ENCODE data around the gene FANCE.

FANCE gene

GRCh38 chr6:35474942-35475570, 22.9 kb downstream of the FANCE start:
- TF ChIP-seq SIN3A (IDR thresholded peaks at IDR 0.05; ENCODE audit: borderline replicate concordance, insufficient read depth, low read length) (no peak), TAF1 (IDR thresholded peaks at IDR 0.05; ENCODE audit: borderline replicate concordance, insufficient read depth, low read length) (no peak), POLR2AphosphoS5 (IDR thresholded peaks at IDR 0.05; ENCODE audit: low read depth, low read length) (no peak), FOXP2 (optimal IDR thresholded peaks at IDR 0.05; ENCODE audit: borderline replicate concordance, extremely low read depth, extremely low read length, insufficient read depth) (no peak), REST (IDR thresholded peaks at IDR 0.05; ENCODE audit: insufficient read depth in 1 of 2, low read depth in 2 of 2, low read length in 2 of 2) (no peak)

GRCh38 chr6:35475573-35475972, 23.4 kb downstream of the FANCE start:
- TF ChIP-seq REST (IDR thresholded peaks at IDR 0.05; ENCODE audit: insufficient read depth in 1 of 2, low read depth in 2 of 2, low read length in 2 of 2) (no peak), FOXP2 (optimal IDR thresholded peaks at IDR 0.05; ENCODE audit: borderline replicate concordance, extremely low read depth, extremely low read length, insufficient read depth) (no peak), POLR2AphosphoS5 (IDR thresholded peaks at IDR 0.05; ENCODE audit: low read depth, low read length) (no peak), TAF1 (IDR thresholded peaks at IDR 0.05; ENCODE audit: borderline replicate concordance, insufficient read depth, low read length) (no peak), SIN3A (IDR thresholded peaks at IDR 0.05; ENCODE audit: borderline replicate concordance, insufficient read depth, low read length) (no peak)

- no peak for TF ChIP-seq TAF1 (IDR thresholded peaks at IDR 0.05; ENCODE audit: borderline replicate concordance, insufficient read depth, low read length)
- TF ChIP-seq SIN3A (IDR thresholded peaks at IDR 0.05; ENCODE audit: borderline replicate concordance, insufficient read depth, low read length): no peak
- no peak for TF ChIP-seq FOXP2 (optimal IDR thresholded peaks at IDR 0.05; ENCODE audit: borderline replicate concordance, extremely low read depth, extremely low read length, insufficient read depth)
- no peak for TF ChIP-seq POLR2AphosphoS5 (IDR thresholded peaks at IDR 0.05; ENCODE audit: low read depth, low read length)
- no peak for TF ChIP-seq REST (IDR thresholded peaks at IDR 0.05; ENCODE audit: insufficient read depth in 1 of 2, low read depth in 2 of 2, low read length in 2 of 2)
Observed at GRCh38 chr6:35476004-35476403, 23.9 kb downstream of the FANCE start.

GRCh38 chr6:35477028-35477427, 24.9 kb downstream of the FANCE start:
- TF ChIP-seq TAF1 (IDR thresholded peaks at IDR 0.05; ENCODE audit: borderline replicate concordance, insufficient read depth, low read length): no peak
- no peak for TF ChIP-seq POLR2AphosphoS5 (IDR thresholded peaks at IDR 0.05; ENCODE audit: low read depth, low read length)
- TF ChIP-seq FOXP2 (optimal IDR thresholded peaks at IDR 0.05; ENCODE audit: borderline replicate concordance, extremely low read depth, extremely low read length, insufficient read depth): no peak
- TF ChIP-seq SIN3A (IDR thresholded peaks at IDR 0.05; ENCODE audit: borderline replicate concordance, insufficient read depth, low read length): no peak
- no peak for TF ChIP-seq REST (IDR thresholded peaks at IDR 0.05; ENCODE audit: insufficient read depth in 1 of 2, low read depth in 2 of 2, low read length in 2 of 2)
